Left ventricle myocardium inferior (tissue), 1 donor: ENCODE data around the gene CAMK2D. TPM values are rescaled to one million over a fixed set of nuclear protein-coding genes. Genes with fewer than 3 reads are reported as not detected.
"Not testable (repeated sequence)": the region's sequence is repeated elsewhere in the genome, so short reads cannot be mapped to it uniquely, and the experiment has no call there.

Source experiments
- DNase-seq: peaks from one replicate; pipeline ENCODE4 v3.0.0-alpha.2; 2020
- H3K27ac ChIP-seq: fragments of 200-600 bp; replicated peaks from 2 replicates; pipeline ENCODE4 v1.8.0; 2021
- H3K27me3 ChIP-seq: fragments of 200-600 bp; 2 replicates; pipeline ENCODE4 v1.8.0; 2021; ENCODE audit warnings: low read depth
- H3K36me3 ChIP-seq: fragments of 200-600 bp; 2 replicates; pipeline ENCODE4 v1.8.0; 2021
- H3K4me1 ChIP-seq: fragments of 200-600 bp; 2 replicates; pipeline ENCODE4 v1.8.0; 2021
- H3K4me3 ChIP-seq: fragments of 200-600 bp; 2 replicates; pipeline ENCODE4 v1.8.0; 2021; ENCODE audit warnings: mild to moderate bottlenecking, moderate library complexity
- H3K9me3 ChIP-seq: fragments of 200-600 bp; replicated peaks from 2 replicates; pipeline ENCODE4 v1.8.0; 2021
- CTCF ChIP-seq: fragments of 200-600 bp; IDR thresholded peaks from 2 replicates; pipeline ENCODE4 v1.8.0; 2021; ENCODE audit warnings: antibody characterized with exemption, mild to moderate bottlenecking, borderline replicate concordance
- intact Hi-C: fragments of 100-400 bp; cut with micrococcal nuclease; formaldehyde crosslinking; loops from one replicate; pipeline ENCODE4 v1.11.0; 2022
- total RNA-seq: library from RNA; stranded (reverse); fragmentation: NEBNext Ultra II Directional; extraction: Animal tissue kit (Norgen Biotek cat#: 25700); gene quantifications from one replicate; pipeline ENCODE4 v1.2.1, GENCODE V29; 2021
- donor health status: DM: no; HTN: yes; CAD: no; lungs with severe emphysema.

CAMK2D gene
- total RNA-seq, 1 donor from 2014 or later = 223 TPM

DNA sequence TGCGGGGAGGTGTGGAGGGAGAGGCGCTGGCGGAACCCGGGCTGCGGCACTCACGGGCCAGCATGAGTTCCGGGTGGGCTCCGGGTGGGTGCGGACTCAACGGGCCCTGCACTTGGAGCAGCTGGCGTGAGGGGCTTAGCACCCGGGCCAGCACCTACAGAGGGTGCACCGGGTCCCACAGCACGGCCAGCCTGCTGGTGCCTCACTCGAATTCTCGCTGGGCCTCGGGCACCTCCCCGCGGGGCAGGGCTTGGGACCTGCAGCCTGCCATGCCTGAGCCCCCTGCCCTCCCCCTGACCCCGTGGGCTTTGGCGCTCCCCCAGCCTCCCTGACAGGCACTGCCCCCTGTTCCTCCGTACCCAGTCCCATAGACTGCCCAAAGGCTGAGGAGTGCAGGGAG lies 10.8 kb upstream of the CAMK2D start:
- no peaks in the 10 kb centered on the region for H3K27me3 ChIP-seq
- no peak for DNase-seq

GRCh38 chr4:113769744-113770143 lies 8.2 kb upstream of the CAMK2D start:
- DNase-seq = no peak
- TF ChIP-seq CTCF = no peak
- H3K4me3 ChIP-seq = no peak overlapping the region
- H3K4me1 ChIP-seq = no peaks in the 10 kb centered on the region
- H3K36me3 ChIP-seq = no peaks in the 10 kb centered on the region
- no peaks in the 10 kb centered on the region for H3K9me3 ChIP-seq
- H3K27ac ChIP-seq = no peak overlapping the region
- intact Hi-C loops = loop anchor here (10.0 kb wide), 1 partner anchor 375 kb away; no protein-coding TSS in a partner anchor
- no peaks in the 10 kb centered on the region for H3K27me3 ChIP-seq

More for the DNA sequence above, 10.8 kb upstream of the CAMK2D start:
- no peak overlapping the region for H3K27ac ChIP-seq
- no peak overlapping the region for H3K4me3 ChIP-seq
- TF ChIP-seq CTCF = no peak
- no peaks in the 10 kb centered on the region for H3K4me1 ChIP-seq
- intact Hi-C loops = no loop called here
- H3K36me3 ChIP-seq = no peaks in the 10 kb centered on the region
- no peaks in the 10 kb centered on the region for H3K9me3 ChIP-seq

GRCh38 chr4:113768952-113769351 lies 7.4 kb upstream of the CAMK2D start:
- Histone ChIP-seq H3K27ac (no peak overlapping the region), H3K36me3 (no peaks in the 10 kb centered on the region), H3K27me3 (no peaks in the 10 kb centered on the region), H3K9me3 (no peaks in the 10 kb centered on the region), H3K4me3 (no peak overlapping the region), H3K4me1 (no peaks in the 10 kb centered on the region)
- intact Hi-C loops = loop anchor here (10.0 kb wide), 1 partner anchor 374 kb away; no protein-coding TSS in a partner anchor
- no peak for TF ChIP-seq CTCF
- DNase-seq = no peak

DNA sequence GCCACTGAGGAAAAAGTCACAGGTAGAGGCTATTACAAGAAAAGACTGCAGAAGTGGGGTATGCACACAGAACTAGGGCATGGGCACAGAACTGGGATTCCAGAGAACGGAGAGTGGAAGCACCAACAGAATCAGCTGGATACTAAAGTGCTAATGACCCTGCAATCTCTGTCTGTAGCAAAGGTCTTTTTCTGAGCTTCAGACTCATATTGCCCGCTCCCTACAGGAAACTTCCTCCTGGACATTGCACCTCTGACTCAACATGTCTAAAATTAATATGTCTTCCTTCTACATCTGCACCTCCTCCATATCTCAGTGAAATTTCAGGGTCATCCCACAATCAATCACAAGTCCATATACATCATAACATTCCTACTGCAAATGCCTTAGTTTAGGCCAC lies 5.3 kb upstream of the CAMK2D start:
- Histone ChIP-seq H3K27me3 (no peaks in the 10 kb centered on the region), H3K27ac (no peak overlapping the region), H3K9me3 (no peaks in the 10 kb centered on the region), H3K4me1 (peaks cover 11% of the 10 kb centered on the region), H3K4me3 (no peak overlapping the region), H3K36me3 (no peaks in the 10 kb centered on the region)
- no peak for TF ChIP-seq CTCF
- DNase-seq = no peak
- intact Hi-C loops = loop anchor here (10.0 kb wide), 1 partner anchor 372 kb away; no protein-coding TSS in a partner anchor

GRCh38 chr4:113764720-113765264 lies 3.3 kb upstream of the CAMK2D start:
- Histone ChIP-seq H3K4me3 (no peak overlapping the region), H3K36me3 (no peaks in the 10 kb centered on the region), H3K9me3 (no peaks in the 10 kb centered on the region), H3K4me1 (peaks cover 32% of the 10 kb centered on the region), H3K27me3 (no peaks in the 10 kb centered on the region), H3K27ac (no peak overlapping the region)
- no peak for TF ChIP-seq CTCF
- no peak for DNase-seq
- intact Hi-C loops = loop anchor here (5.0 to 10.0 kb wide), 2 partner anchors 217 to 370 kb away; no protein-coding TSS in a partner anchor

DNA sequence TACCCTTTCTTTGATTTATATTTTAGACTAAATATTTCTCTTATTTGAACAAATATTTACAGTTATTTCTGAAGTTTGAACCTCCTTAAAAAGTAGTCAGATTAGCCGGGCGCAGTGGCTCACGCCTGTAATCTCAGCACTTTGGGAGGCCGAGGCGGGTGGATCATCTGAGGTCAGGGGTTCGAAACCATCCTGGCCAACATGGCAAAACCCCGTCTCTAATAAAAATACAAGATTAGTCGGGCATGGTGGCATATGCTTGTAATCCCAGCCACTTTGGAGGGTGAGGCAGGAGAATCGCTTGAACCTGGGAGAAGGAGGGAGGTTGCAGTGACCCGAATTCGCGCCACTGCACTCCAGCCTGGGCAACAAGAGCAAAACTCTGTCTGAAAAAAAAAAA lies 2.4 kb upstream of the CAMK2D start:
- DNase-seq, H3K9me3 ChIP-seq, H3K27me3 ChIP-seq, H3K36me3 ChIP-seq, H3K4me3 ChIP-seq, H3K27ac ChIP-seq: not testable (repeated sequence)
- peaks cover 40% of the 10 kb centered on the region for H3K4me1 ChIP-seq
- intact Hi-C loops = loop anchor here (5.0 to 10.0 kb wide), 2 partner anchors 217 to 369 kb away; no protein-coding TSS in a partner anchor
